Activated CD4-positive, alpha-beta memory T cell treated with anti-CD3 and anti-CD28 coated beads, Interleukin-2, amount 10 ng/mL, durations not matched to agents 7 days and 5 days (primary cell): Measurements from ENCODE around the gene ZCCHC24. TPM values are rescaled to one million over a fixed set of nuclear protein-coding genes. Genes with fewer than 3 reads are reported as not detected.

Experiments
- CTCF ChIA-PET: fragments of 350-600 bp; sonication (Branson Sonifier 250); formaldehyde crosslinking; loops from one replicate; lab custom pipeline; 2021; ENCODE audit warnings: antibody characterized with exemption, inconsistent platforms; lab: Charles Lee
- POLR2A ChIA-PET: fragments of 350-600 bp; sonication (Branson Sonifier 250); formaldehyde crosslinking; loops from one replicate; lab custom pipeline; 2021; ENCODE audit warnings: antibody characterized with exemption; lab: Charles Lee
- DNase-seq: peaks from one replicate; pipeline ENCODE4 v3.0.0-alpha.2; 2020
- H3K27ac Mint-ChIP-seq: one replicate; pipeline ENCODE4 v1.8.0; 2021; ENCODE audit warnings: mild to moderate bottlenecking, mixed read lengths
- H3K27me3 Mint-ChIP-seq: one replicate; pipeline ENCODE4 v1.8.0; 2021; ENCODE audit warnings: mixed read lengths
- H3K36me3 Mint-ChIP-seq: one replicate; pipeline ENCODE4 v1.8.0; 2021; ENCODE audit warnings: low read depth, mixed read lengths
- H3K4me1 Mint-ChIP-seq: one replicate; pipeline ENCODE4 v1.8.0; 2021; ENCODE audit warnings: mixed read lengths
- H3K4me3 Mint-ChIP-seq: one replicate; pipeline ENCODE4 v1.8.0; 2021; ENCODE audit warnings: mild to moderate bottlenecking, mixed read lengths
- H3K9me3 Mint-ChIP-seq: one replicate; pipeline ENCODE4 v1.8.0; 2021; ENCODE audit warnings: mixed read lengths
- total RNA-seq, 2 experiments: library from RNA; stranded (reverse); gene quantifications; one replicate each; pipeline ENCODE4 v1.2.3, GENCODE V29; 2021

The ZCCHC24 gene
- total RNA-seq, 2 experiments from 2014 or later, result 1.5 TPM

GRCh38 chr10:79372871-79373270 lies 72.6 kb downstream of the ZCCHC24 start:
- peaks cover 3% of the 10 kb centered on the region for H3K4me1 Mint-ChIP-seq
- no peak overlapping the region for H3K4me3 Mint-ChIP-seq
- ChIA-PET POLR2A (no interaction called here), CTCF (interaction anchor here (0.6 to 2.3 kb wide), 11 partner anchors 8 to 114 kb away, joined by 3 to 35 read pairs (median 3); no protein-coding TSS in a partner anchor)
- H3K27me3 Mint-ChIP-seq, result peaks cover 17% of the 10 kb centered on the region
- no peak overlapping the region for H3K27ac Mint-ChIP-seq
- no peaks in the 10 kb centered on the region for H3K36me3 Mint-ChIP-seq
- peaks cover 2% of the 10 kb centered on the region for H3K9me3 Mint-ChIP-seq
- DNase-seq, result peak; percentile 12

GRCh38 chr10:79367426-79368189 lies 77.8 kb downstream of the ZCCHC24 start:
- H3K27ac Mint-ChIP-seq, result no peak overlapping the region
- H3K9me3 Mint-ChIP-seq, result peaks cover 2% of the 10 kb centered on the region
- H3K4me1 Mint-ChIP-seq, result peaks cover 11% of the 10 kb centered on the region
- CTCF ChIA-PET, result no interaction called here
- H3K27me3 Mint-ChIP-seq, result peaks cover 40% of the 10 kb centered on the region
- no peaks in the 10 kb centered on the region for H3K36me3 Mint-ChIP-seq
- no peak overlapping the region for H3K4me3 Mint-ChIP-seq
- POLR2A ChIA-PET, result no interaction called here
- peak; percentile 3 for DNase-seq

GRCh38 chr10:79361726-79362397 lies 83.6 kb downstream of the ZCCHC24 start:
- H3K27ac Mint-ChIP-seq, result no peak overlapping the region

GRCh38 chr10:79360499-79361342 lies 84.7 kb downstream of the ZCCHC24 start:
- H3K36me3 Mint-ChIP-seq, result peaks cover 16% of the 10 kb centered on the region
- H3K27ac Mint-ChIP-seq, result no peak overlapping the region
- peaks cover 23% of the 10 kb centered on the region for H3K4me1 Mint-ChIP-seq
- DNase-seq, result peak; percentile 9
- no peaks in the 10 kb centered on the region for H3K9me3 Mint-ChIP-seq
- CTCF ChIA-PET, result interaction anchor here (1.0 to 2.0 kb wide), 2 partner anchors 14 to 15 kb away, joined by 3 to 6 read pairs; no protein-coding TSS in a partner anchor
- H3K27me3 Mint-ChIP-seq, result peaks cover 22% of the 10 kb centered on the region
- H3K4me3 Mint-ChIP-seq, result no peak overlapping the region
- POLR2A ChIA-PET, result interaction anchor here (1.1 kb wide), 1 partner anchor 12 kb away, joined by 4 read pairs; no protein-coding TSS in a partner anchor

More at GRCh38 chr10:79361726-79362397, 83.6 kb downstream of the ZCCHC24 start:
- Mint-ChIP-seq H3K4me3 (no peak overlapping the region), H3K4me1 (peaks cover 17% of the 10 kb centered on the region), H3K36me3 (peaks cover 8% of the 10 kb centered on the region), H3K27me3 (peaks cover 22% of the 10 kb centered on the region), H3K9me3 (no peaks in the 10 kb centered on the region)
- CTCF ChIA-PET, result interaction anchor here (2.0 kb wide), 1 partner anchor 13 kb away, joined by 6 read pairs; no protein-coding TSS in a partner anchor
- peak; percentile 16 for DNase-seq
- POLR2A ChIA-PET, result no interaction called here

- H3K27ac Mint-ChIP-seq, result no peak overlapping the region
- ChIA-PET POLR2A (interaction anchor here (1.1 to 1.8 kb wide), 2 partner anchors 10 to 11 kb away, joined by 4 read pairs; no protein-coding TSS in a partner anchor), CTCF (interaction anchor here (1.0 kb wide), 1 partner anchor 14 kb away, joined by 3 read pairs; no protein-coding TSS in a partner anchor)
- no peaks in the 10 kb centered on the region for H3K9me3 Mint-ChIP-seq
- H3K4me1 Mint-ChIP-seq, result peaks cover 28% of the 10 kb centered on the region
- no peak overlapping the region for H3K4me3 Mint-ChIP-seq
- DNase-seq, result peak; percentile 7
- H3K27me3 Mint-ChIP-seq, result peaks cover 18% of the 10 kb centered on the region
- H3K36me3 Mint-ChIP-seq, result peaks cover 23% of the 10 kb centered on the region
These were observed 85.5 kb downstream of the ZCCHC24 start for GRCh38 chr10:79359816-79360498.

- ChIA-PET POLR2A (interaction anchor here (0.7 to 1.8 kb wide), 2 partner anchors 9 to 11 kb away, joined by 3 to 4 read pairs; partner anchors contain the start of gene PPIF), CTCF (no interaction called here)
- H3K27ac Mint-ChIP-seq, result no peak overlapping the region
- H3K36me3 Mint-ChIP-seq, result peaks cover 35% of the 10 kb centered on the region
- peak; percentile 1 for DNase-seq
- H3K4me3 Mint-ChIP-seq, result no peak overlapping the region
- no peaks in the 10 kb centered on the region for H3K9me3 Mint-ChIP-seq
- peaks cover 10% of the 10 kb centered on the region for H3K27me3 Mint-ChIP-seq
- peaks cover 38% of the 10 kb centered on the region for H3K4me1 Mint-ChIP-seq
These were observed 86.6 kb downstream of the ZCCHC24 start for GRCh38 chr10:79358811-79359210.

- ChIA-PET POLR2A (interaction anchor here (1.1 to 1.3 kb wide), 2 partner anchors 8 to 9 kb away, joined by 3 to 5 read pairs; no protein-coding TSS in a partner anchor), CTCF (interaction anchor here (1.1 to 1.2 kb wide), 3 partner anchors 9 to 17 kb away, joined by 3 to 6 read pairs (median 4); no protein-coding TSS in a partner anchor)
- no peaks in the 10 kb centered on the region for H3K9me3 Mint-ChIP-seq
- H3K27ac Mint-ChIP-seq, result no peak overlapping the region
- H3K4me1 Mint-ChIP-seq, result peaks cover 52% of the 10 kb centered on the region
- no peak overlapping the region for H3K4me3 Mint-ChIP-seq
- peaks cover 51% of the 10 kb centered on the region for H3K36me3 Mint-ChIP-seq
- no peaks in the 10 kb centered on the region for H3K27me3 Mint-ChIP-seq
- peak; percentile 10 for DNase-seq
These were observed 88.2 kb downstream of the ZCCHC24 start for GRCh38 chr10:79357180-79357579.

- ChIA-PET POLR2A (interaction anchor here (1.0 to 1.5 kb wide), 3 partner anchors 8 to 39 kb away, joined by 3 to 5 read pairs (median 3); no protein-coding TSS in a partner anchor), CTCF (interaction anchor here (1.1 kb wide), 1 partner anchor 18 kb away, joined by 3 read pairs; no protein-coding TSS in a partner anchor)
- peak; percentile 14 for DNase-seq
- Mint-ChIP-seq H3K36me3 (peaks cover 58% of the 10 kb centered on the region), H3K4me1 (peaks cover 47% of the 10 kb centered on the region), H3K4me3 (no peak overlapping the region), H3K27me3 (no peaks in the 10 kb centered on the region), H3K27ac (no peak overlapping the region), H3K9me3 (no peaks in the 10 kb centered on the region)
These were observed 89.3 kb downstream of the ZCCHC24 start for GRCh38 chr10:79356104-79356503.

GRCh38 chr10:79355420-79356017 lies 89.9 kb downstream of the ZCCHC24 start:
- no peak for DNase-seq
- H3K9me3 Mint-ChIP-seq, result no peaks in the 10 kb centered on the region
- peaks cover 46% of the 10 kb centered on the region for H3K4me1 Mint-ChIP-seq
- no peaks in the 10 kb centered on the region for H3K27me3 Mint-ChIP-seq
- H3K27ac Mint-ChIP-seq, result no peak overlapping the region
- H3K4me3 Mint-ChIP-seq, result no peak overlapping the region
- CTCF ChIA-PET, result no interaction called here
- POLR2A ChIA-PET, result interaction anchor here (1.0 to 1.5 kb wide), 3 partner anchors 8 to 38 kb away, joined by 3 to 5 read pairs (median 3); no protein-coding TSS in a partner anchor
- peaks cover 62% of the 10 kb centered on the region for H3K36me3 Mint-ChIP-seq

GRCh38 chr10:79354615-79355014 lies 90.8 kb downstream of the ZCCHC24 start:
- CTCF ChIA-PET, result interaction anchor here (1.0 kb wide), 1 partner anchor 20 kb away, joined by 6 read pairs; no protein-coding TSS in a partner anchor
- POLR2A ChIA-PET, result interaction anchor here (1.5 to 1.7 kb wide), 2 partner anchors 31 to 37 kb away, joined by 3 to 5 read pairs; no protein-coding TSS in a partner anchor
- no peak for DNase-seq
- Mint-ChIP-seq H3K4me3 (no peak overlapping the region), H3K27ac (no peak overlapping the region), H3K4me1 (peaks cover 54% of the 10 kb centered on the region), H3K36me3 (peaks cover 70% of the 10 kb centered on the region), H3K9me3 (no peaks in the 10 kb centered on the region), H3K27me3 (no peaks in the 10 kb centered on the region)

GRCh38 chr10:79354141-79354540 lies 91.3 kb downstream of the ZCCHC24 start:
- Mint-ChIP-seq H3K4me3 (no peak overlapping the region), H3K4me1 (peaks cover 59% of the 10 kb centered on the region), H3K27ac (no peak overlapping the region), H3K9me3 (no peaks in the 10 kb centered on the region), H3K36me3 (peaks cover 75% of the 10 kb centered on the region), H3K27me3 (no peaks in the 10 kb centered on the region)
- ChIA-PET CTCF (interaction anchor here (1.0 kb wide), 1 partner anchor 20 kb away, joined by 6 read pairs; no protein-coding TSS in a partner anchor), POLR2A (interaction anchor here (1.7 kb wide), 2 partner anchors 31 to 63 kb away, joined by 4 to 5 read pairs; no protein-coding TSS in a partner anchor)
- DNase-seq, result no peak
